Amniotic epithelial cell (primary cell): ENCODE data around the gene UBE2L3.
"Not testable (repeated sequence)": the region's sequence is repeated elsewhere in the genome, so short reads cannot be mapped to it uniquely, and the experiment has no call there.

ENCODE experiments used
- DNase-seq: peaks from one replicate; pipeline ENCODE4 v3.0.0-alpha.2; 2010; ENCODE audit warnings: low read depth

UBE2L3 gene

GRCh38 chr22:21599053-21599893 lies 31.8 kb downstream of the UBE2L3 start:
- no peak for DNase-seq

- DNase-seq, result no peak
These were observed 35.1 kb downstream of the UBE2L3 start for GRCh38 chr22:21602579-21602978.

GRCh38 chr22:21603973-21604372 lies 36.5 kb downstream of the UBE2L3 start:
- DNase-seq, result no peak

- DNase-seq, result no peak
These were observed 38.5 kb downstream of the UBE2L3 start for GRCh38 chr22:21605887-21606564.

GRCh38 chr22:21606775-21607174 lies 39.3 kb downstream of the UBE2L3 start:
- no peak for DNase-seq

GRCh38 chr22:21609556-21610157 lies 42.1 kb downstream of the UBE2L3 start:
- DNase-seq, result not testable (repeated sequence)

- no peak for DNase-seq
These were observed 43.9 kb downstream of the UBE2L3 start for GRCh38 chr22:21611210-21611977.

GRCh38 chr22:21612858-21613257 lies 45.3 kb downstream of the UBE2L3 start:
- DNase-seq, result no peak

- DNase-seq, result no peak
These were observed 46.2 kb downstream of the UBE2L3 start for GRCh38 chr22:21613553-21614233.

GRCh38 chr22:21615731-21616130 lies 48.2 kb downstream of the UBE2L3 start:
- DNase-seq, result no peak

GRCh38 chr22:21617337-21617736 lies 49.8 kb downstream of the UBE2L3 start:
- DNase-seq, result not testable (repeated sequence)

GRCh38 chr22:21621025-21621424 lies 53.5 kb downstream of the UBE2L3 start:
- no peak for DNase-seq

GRCh38 chr22:21622011-21622918 lies 54.8 kb downstream of the UBE2L3 start:
- no peak for DNase-seq

GRCh38 chr22:21622919-21623647 lies 55.6 kb downstream of the UBE2L3 start:
- no peak for DNase-seq

- DNase-seq, result no peak
These were observed 56.1 kb downstream of the UBE2L3 start for GRCh38 chr22:21623648-21623970.

GRCh38 chr22:21624120-21624879 lies 56.8 kb downstream of the UBE2L3 start:
- DNase-seq, result no peak

- DNase-seq, result no peak
These were observed 57.6 kb downstream of the UBE2L3 start for GRCh38 chr22:21624880-21625791.

- DNase-seq, result no peak
These were observed 58.7 kb downstream of the UBE2L3 start for GRCh38 chr22:21626073-21626734.
